Spleen (tissue), 7 donors: Measurements from ENCODE around the gene PRR27.

ENCODE experiments used
- CTCF ChIP-seq, 11 experiments: fragments of 200-600 bp in 7 of 11; fragments of 450-650 bp in 4 of 11; sonication (generic) in 4 of 11; IDR thresholded peaks in 8 of 11; conservative IDR thresholded peaks in 3 of 11; 1 replicate in 7 of 11; 2 replicates in 4 of 11; pipeline versions ENCODE4 v1.4.0 to v1.8.0; 2016 to 2021; ENCODE audit warnings: antibody characterized with exemption in 11 of 11, inconsistent platforms in 4 of 11, mild to moderate bottlenecking in 1 of 11
- POLR2A ChIP-seq, 3 donors: fragments of 450-650 bp; IDR thresholded peaks; one replicate each; pipeline ENCODE4 v1.5.1; 2017; ENCODE audit warnings: antibody characterized with exemption in 3 of 3, mild to moderate bottlenecking in 1 of 3
- donor health status: DM: no; HTN: no; CAD: no; lungs with moderate emphysema.
- donor health status: DM: no; HTN: no; CAD: no.
- donor health status: DM: no; HTN: no; CAD: no.

DNA sequence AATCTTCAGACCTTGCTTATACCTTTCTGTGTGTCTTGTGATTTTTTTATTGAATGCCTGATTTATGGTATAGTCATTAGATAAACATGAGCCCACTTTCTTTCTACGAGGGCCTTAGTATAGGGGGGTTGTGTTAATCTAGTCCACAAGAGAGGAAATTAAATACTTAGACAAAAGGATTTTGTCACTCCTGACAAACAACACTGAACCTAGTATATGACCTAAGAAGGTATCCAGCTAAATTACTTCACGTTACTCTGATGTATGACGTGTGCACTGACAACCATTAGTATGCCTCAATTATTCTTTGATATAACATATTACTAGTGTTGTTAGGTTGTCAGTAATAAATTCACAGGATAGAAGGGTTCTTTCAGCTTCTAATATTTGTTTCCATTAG lies 2.8 kb upstream of the PRR27 start:
- TF ChIP-seq CTCF (IDR thresholded peaks at IDR 0.05 in 8 of 11, conservative IDR thresholded peaks at IDR 0.05 in 3 of 11) (no peak), POLR2A (IDR thresholded peaks at IDR 0.05) (no peak)
